ENCODE results near the gene PPP2R2D. TPM values are rescaled to one million over a fixed set of nuclear protein-coding genes. Genes with fewer than 3 reads are reported as not detected.

Gene PPP2R2D
- total RNA-seq, 1 donor, result 24.2 TPM

- no peak for DNase-seq (ENCODE audit: low read depth)
- no peak overlapping the region for H3K4me3 ChIP-seq (ENCODE audit: low read depth, low read length)
- no peak for TF ChIP-seq CTCF (IDR thresholded peaks at IDR 0.05; ENCODE audit: insufficient read depth, low read length)
Observed at GRCh38 chr10:131899116-131899690, 1.6 kb upstream of the PPP2R2D start.

DNA sequence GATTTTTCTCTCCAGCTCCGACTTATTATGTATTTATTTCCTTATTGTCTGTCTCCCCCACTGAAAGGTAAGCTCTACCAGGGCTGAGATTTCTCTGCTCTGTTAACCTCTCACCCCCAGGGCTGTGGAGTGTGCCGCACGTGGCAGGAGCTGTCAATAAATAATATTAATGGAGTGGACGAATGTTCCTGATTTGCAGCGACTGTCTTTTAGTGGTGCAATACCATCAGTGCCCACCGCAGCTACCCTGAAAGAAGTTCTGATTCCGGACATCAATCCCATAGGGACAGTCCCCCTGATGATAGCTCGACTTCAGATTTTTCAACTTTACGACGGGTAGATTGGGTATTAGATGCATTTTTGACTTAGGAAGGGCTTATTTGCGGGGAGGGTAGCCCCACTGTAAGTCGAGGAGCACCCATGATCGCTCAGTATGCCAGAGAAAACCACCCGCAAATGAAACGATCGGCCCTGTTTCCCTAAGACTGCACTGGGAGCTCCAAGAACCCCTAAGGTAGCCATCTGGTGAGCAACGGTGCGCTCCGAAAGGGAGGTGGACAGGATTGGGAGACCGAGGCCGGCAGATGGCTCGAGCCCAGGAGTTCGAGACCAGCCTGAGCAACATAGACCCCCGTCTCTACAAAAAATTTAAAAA lies 986 bp upstream of the PPP2R2D start:
- TF ChIP-seq CTCF (IDR thresholded peaks at IDR 0.05; ENCODE audit: insufficient read depth, low read length), result peak; percentile 17
- H3K4me3 ChIP-seq (ENCODE audit: low read depth, low read length), result peak overlapping the region; percentile 80
- DNase-seq (ENCODE audit: low read depth), result no peak

GRCh38 chr10:131901181-131901829 lies 497 bp downstream of the PPP2R2D start:
- peak overlapping the region; percentile 78 for H3K4me3 ChIP-seq (ENCODE audit: low read depth, low read length)
- DNase-seq (ENCODE audit: low read depth), result peak; percentile 19
- no peak for TF ChIP-seq CTCF (IDR thresholded peaks at IDR 0.05; ENCODE audit: insufficient read depth, low read length)

DNA sequence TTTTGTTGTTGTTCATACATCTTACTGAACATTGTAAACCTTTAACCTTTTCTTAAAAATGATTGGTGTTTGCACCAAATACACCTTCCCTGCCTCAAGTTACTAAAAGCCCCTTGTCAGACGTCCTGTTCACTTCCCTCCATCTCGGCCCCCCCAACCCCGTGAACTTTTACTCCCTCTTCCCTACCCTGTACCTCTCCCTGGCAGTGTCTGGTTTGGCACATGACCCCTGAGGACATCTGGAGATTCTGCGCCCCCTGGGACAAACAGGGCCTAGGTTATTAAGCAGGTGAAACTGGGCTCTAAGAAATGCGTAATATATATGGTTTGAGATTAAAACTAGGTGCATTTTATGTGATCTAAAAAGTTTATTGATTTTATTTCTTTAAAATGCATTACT lies 1.4 kb downstream of the PPP2R2D start:
- peak overlapping the region; percentile 78 for H3K4me3 ChIP-seq (ENCODE audit: low read depth, low read length)
- TF ChIP-seq CTCF (IDR thresholded peaks at IDR 0.05; ENCODE audit: insufficient read depth, low read length), result no peak
- DNase-seq (ENCODE audit: low read depth), result no peak

DNA sequence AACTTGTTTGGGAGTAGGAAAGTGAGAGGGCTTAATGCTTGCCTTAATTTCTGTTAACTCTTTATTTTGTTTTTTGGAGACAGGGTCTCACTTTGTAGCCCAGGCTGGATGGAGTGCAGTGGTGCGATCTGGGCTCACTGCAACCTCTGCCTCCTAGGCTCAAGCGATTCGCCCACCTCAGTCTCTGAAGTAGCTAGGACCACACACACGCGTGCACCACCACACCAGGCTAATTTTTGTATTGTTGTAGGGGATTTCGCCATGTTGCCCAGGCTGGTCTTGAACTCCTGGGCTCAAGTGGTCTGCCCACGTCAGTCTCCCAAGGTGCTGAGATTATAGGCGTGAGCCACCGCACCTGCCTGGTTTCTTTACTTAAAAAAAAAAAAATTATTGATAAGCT lies 1.9 kb downstream of the PPP2R2D start:
- no peak for TF ChIP-seq CTCF (IDR thresholded peaks at IDR 0.05; ENCODE audit: insufficient read depth, low read length)
- no peak for DNase-seq (ENCODE audit: low read depth)
- H3K4me3 ChIP-seq (ENCODE audit: low read depth, low read length), result peak overlapping the region; percentile 78

DNA sequence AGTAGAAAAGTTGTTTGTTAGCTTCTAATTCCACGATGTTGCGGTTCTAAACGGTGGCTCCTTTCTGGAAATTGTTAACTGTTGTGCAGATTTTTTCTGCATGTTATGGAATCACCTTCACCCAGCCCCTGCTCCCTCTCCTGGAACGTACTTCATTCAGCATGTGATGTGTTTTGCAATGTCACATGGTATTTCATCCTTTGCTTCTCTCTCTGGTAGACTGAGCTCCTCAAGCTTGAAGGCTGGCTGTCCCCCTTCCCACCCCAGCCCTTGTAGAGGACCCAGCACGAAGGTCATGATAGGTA lies 4.4 kb downstream of the PPP2R2D start:
- no peak for TF ChIP-seq CTCF (IDR thresholded peaks at IDR 0.05; ENCODE audit: insufficient read depth, low read length)
- DNase-seq (ENCODE audit: low read depth), result no peak
- H3K4me3 ChIP-seq (ENCODE audit: low read depth, low read length), result no peak overlapping the region

Data from fibroblast of the aortic adventitia (primary cell).